Neural crest cell (in vitro differentiated cells): ENCODE data around the gene TMEM132C. TPM values are rescaled to one million over a fixed set of nuclear protein-coding genes. Genes with fewer than 3 reads are reported as not detected.
"Not testable (repeated sequence)": the region's sequence is repeated elsewhere in the genome, so short reads cannot be mapped to it uniquely, and the experiment has no call there.

ENCODE experiments used
- DNase-seq: peaks from one replicate; pipeline ENCODE4 v3.0.0; 2021; ENCODE audit warnings: low read depth, mixed read lengths, low spot score
- H3K27ac Mint-ChIP-seq: one replicate; pipeline ENCODE4 v1.8.0; 2021; ENCODE audit warnings: mild to moderate bottlenecking, mixed read lengths; ENCODE audit not compliant: unreplicated experiment
- H3K27me3 Mint-ChIP-seq: 2 replicates; pipeline ENCODE4 v1.8.0; 2021; ENCODE audit warnings: low read depth, mild to moderate bottlenecking, mixed read lengths
- H3K36me3 Mint-ChIP-seq: 2 replicates; pipeline ENCODE4 v1.8.0; 2021; ENCODE audit warnings: low read depth, mild to moderate bottlenecking, mixed read lengths
- H3K4me1 Mint-ChIP-seq: 2 replicates; pipeline ENCODE4 v1.8.0; 2021; ENCODE audit warnings: mixed read lengths
- H3K4me3 Mint-ChIP-seq: one replicate; pipeline ENCODE4 v1.8.0; 2021; ENCODE audit warnings: mild to moderate bottlenecking, mixed read lengths
- H3K9me3 Mint-ChIP-seq: 2 replicates; pipeline ENCODE4 v1.8.0; 2021; ENCODE audit warnings: mixed read lengths
- total RNA-seq: library from RNA; stranded (reverse); gene quantifications from 2 replicates; pipeline ENCODE4 v1.2.1, GENCODE V29; 2021
- TF ChIP-seq, protein P1 (sequence below): fragments of 200-600 bp; sonication (generic); conservative IDR thresholded peaks from 2 replicates; pipeline ENCODE4 v1.5.0; 2021; ENCODE audit warnings: antibody characterized with exemption, mild to moderate bottlenecking

The TMEM132C gene
- total RNA-seq, 1 donor from 2014 or later: 10.9 TPM

DNA sequence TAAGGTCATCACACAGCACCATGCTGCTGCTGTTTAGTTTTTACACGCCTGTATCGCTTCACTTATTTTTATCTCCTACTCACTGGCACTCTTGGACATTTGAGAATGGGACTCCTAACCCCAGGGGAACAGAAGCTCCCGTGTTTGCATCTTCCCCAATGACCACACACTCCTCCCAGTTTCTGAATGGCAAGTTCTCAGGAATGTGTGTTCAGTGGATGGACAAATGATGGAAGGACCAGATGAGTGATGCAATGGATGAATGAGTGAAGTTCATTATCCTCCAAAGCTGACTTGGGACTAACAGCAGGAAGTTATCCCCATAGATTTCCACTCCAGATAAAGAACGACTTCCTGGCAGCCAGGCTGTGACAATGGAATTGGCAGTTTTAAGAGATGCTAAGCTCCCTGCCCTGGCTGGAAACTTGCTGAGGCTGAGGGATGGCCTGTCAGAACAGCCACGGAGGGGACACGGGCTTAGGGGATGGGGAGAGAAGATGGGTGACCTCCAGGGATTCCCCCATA, 325.3 kb downstream of the TMEM132C start:
- Mint-ChIP-seq H3K36me3 (no peaks in the 10 kb centered on the region), H3K4me1 (no peaks in the 10 kb centered on the region), H3K27me3 (peaks cover 3% of the 10 kb centered on the region), H3K4me3 (no peak overlapping the region), H3K9me3 (no peaks in the 10 kb centered on the region), H3K27ac (no peak overlapping the region)
- no peak for DNase-seq
- TF ChIP-seq, protein P1, sequence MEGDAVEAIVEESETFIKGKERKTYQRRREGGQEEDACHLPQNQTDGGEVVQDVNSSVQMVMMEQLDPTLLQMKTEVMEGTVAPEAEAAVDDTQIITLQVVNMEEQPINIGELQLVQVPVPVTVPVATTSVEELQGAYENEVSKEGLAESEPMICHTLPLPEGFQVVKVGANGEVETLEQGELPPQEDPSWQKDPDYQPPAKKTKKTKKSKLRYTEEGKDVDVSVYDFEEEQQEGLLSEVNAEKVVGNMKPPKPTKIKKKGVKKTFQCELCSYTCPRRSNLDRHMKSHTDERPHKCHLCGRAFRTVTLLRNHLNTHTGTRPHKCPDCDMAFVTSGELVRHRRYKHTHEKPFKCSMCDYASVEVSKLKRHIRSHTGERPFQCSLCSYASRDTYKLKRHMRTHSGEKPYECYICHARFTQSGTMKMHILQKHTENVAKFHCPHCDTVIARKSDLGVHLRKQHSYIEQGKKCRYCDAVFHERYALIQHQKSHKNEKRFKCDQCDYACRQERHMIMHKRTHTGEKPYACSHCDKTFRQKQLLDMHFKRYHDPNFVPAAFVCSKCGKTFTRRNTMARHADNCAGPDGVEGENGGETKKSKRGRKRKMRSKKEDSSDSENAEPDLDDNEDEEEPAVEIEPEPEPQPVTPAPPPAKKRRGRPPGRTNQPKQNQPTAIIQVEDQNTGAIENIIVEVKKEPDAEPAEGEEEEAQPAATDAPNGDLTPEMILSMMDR: no peak

DNA sequence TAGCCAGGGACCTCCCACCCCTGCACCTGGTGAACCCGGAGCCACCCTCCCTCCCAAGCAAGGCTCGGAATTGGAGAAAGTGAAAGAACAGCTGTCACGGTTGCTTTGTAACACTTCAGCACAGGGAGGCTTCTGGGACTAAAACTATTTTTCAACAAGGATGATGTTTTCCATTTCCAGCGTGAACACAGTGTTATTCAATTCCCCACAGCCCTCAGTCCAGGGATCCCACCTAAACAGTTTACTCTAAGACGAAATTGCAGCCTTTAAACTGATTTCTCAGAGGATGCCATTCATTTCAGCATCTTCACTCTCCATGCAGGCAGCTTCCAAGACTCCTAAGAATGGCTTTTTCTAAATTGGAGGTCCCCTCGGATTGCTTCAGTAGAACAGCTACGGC, 327.6 kb downstream of the TMEM132C start:
- Mint-ChIP-seq H3K27me3 (peaks cover 3% of the 10 kb centered on the region), H3K9me3 (no peaks in the 10 kb centered on the region), H3K27ac (no peak overlapping the region), H3K4me1 (no peaks in the 10 kb centered on the region), H3K36me3 (no peaks in the 10 kb centered on the region), H3K4me3 (no peak overlapping the region)
- TF ChIP-seq, protein P1: no peak
- DNase-seq: no peak

DNA sequence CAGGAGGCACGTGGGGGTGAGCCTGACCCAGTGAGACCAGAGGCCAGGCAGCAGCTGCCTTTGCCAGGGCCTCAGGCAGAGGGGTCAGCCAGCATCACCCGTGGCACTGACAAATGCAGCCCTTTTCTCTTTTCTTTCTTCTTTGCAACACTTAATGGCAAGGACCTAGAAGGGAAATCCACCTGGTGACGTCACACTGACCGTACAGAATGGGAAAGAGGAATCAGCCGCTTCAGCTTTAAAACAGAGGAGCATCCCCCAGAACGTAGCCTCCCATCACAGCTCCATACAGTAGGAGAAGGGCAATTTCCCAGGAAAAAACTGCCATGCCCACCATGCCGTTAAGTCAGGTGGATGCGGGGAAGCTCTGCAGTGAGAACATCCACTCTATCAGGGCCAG, 328.6 kb downstream of the TMEM132C start:
- Mint-ChIP-seq H3K4me1 (no peaks in the 10 kb centered on the region), H3K4me3 (no peak overlapping the region), H3K36me3 (no peaks in the 10 kb centered on the region), H3K27ac (no peak overlapping the region), H3K9me3 (no peaks in the 10 kb centered on the region), H3K27me3 (peaks cover 3% of the 10 kb centered on the region)
- no peak for DNase-seq
- TF ChIP-seq, protein P1: no peak

DNA sequence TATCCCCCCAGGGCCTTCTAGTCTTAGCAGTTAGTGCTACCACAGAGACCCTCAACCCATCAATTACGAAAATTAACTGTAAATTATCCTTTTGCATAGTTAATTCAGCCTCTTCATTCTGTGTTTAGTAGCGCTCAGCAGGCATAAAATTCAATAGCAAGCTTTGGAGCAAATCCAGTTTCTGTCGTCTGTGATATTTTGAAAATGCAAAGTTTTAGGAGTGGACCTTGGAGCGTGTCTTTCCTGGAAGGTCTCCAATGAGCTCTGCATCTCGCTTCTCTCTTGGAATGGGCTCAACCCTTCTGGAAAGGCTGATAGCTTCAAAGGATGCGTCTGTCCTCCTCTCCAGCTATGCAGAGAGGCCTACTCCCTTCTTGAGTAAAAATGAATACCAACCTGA, 333.9 kb downstream of the TMEM132C start:
- no peaks in the 10 kb centered on the region for H3K4me1 Mint-ChIP-seq
- no peak overlapping the region for H3K4me3 Mint-ChIP-seq
- DNase-seq: no peak
- H3K27me3 Mint-ChIP-seq: no peaks in the 10 kb centered on the region
- no peaks in the 10 kb centered on the region for H3K9me3 Mint-ChIP-seq
- TF ChIP-seq, protein P1: no peak
- H3K36me3 Mint-ChIP-seq: no peaks in the 10 kb centered on the region
- H3K27ac Mint-ChIP-seq: no peak overlapping the region

DNA sequence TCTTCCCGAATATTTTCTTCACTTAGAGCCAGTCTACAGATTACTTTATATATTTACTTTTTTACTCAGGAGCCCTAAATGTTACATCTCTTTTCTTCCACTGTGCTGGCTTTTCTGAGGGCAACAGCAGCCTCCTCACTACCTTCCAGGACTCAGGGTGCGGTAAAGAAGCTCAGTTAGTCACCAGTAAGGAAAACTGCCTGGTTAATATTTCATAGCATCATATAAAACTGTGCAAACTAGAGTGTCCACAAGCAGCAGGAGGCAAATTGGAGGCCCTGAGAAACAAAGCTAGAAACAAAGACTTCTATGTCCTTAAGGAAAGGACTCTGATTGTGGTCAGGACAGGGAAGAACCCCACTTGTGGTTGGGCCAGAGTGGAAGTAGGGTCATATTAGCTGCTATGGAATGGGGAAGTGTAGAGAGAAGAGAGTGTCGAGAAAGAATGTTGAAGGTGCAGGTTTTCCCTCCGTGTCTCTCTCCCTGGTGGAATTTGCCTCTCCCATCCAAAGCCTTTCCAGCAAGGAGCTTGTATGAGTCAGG, 336.7 kb downstream of the TMEM132C start:
- TF ChIP-seq, protein P1: no peak
- H3K27ac Mint-ChIP-seq: no peak overlapping the region

DNA sequence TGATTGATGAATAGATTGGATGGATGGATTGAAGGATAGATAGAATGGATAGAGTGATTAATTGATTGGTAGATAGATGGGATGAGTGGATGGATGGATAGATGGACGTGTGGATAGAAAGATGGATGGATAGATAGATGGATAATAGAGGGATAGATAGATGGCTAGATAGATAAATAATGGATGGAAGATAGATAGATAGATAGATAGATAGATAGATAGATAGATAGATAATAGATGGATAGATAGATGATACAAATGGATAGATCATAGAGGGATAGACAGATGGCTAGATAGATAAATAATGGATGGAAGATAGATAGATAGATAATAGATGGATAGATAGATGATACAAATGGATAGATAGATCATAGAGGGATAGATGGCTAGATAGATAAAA, 337.2 kb downstream of the TMEM132C start:
- H3K27ac Mint-ChIP-seq, H3K4me1 Mint-ChIP-seq, H3K36me3 Mint-ChIP-seq, H3K9me3 Mint-ChIP-seq, DNase-seq, H3K27me3 Mint-ChIP-seq, H3K4me3 Mint-ChIP-seq: not testable (repeated sequence)

More for the DNA sequence above, 336.7 kb downstream of the TMEM132C start:
- H3K4me1 Mint-ChIP-seq: no peaks in the 10 kb centered on the region
- no peak for DNase-seq
- no peaks in the 10 kb centered on the region for H3K27me3 Mint-ChIP-seq
- H3K4me3 Mint-ChIP-seq: no peak overlapping the region
- H3K36me3 Mint-ChIP-seq: no peaks in the 10 kb centered on the region
- H3K9me3 Mint-ChIP-seq: no peaks in the 10 kb centered on the region
